ENCODE results near the gene BRME1. TPM values are rescaled to one million over a fixed set of nuclear protein-coding genes. Genes with fewer than 3 reads are reported as not detected.

BRME1 gene
- polyA plus RNA-seq, 2 of the 4 experiments (the other 2 are of a cell fraction) = 0.12 to 1.2 TPM

DNA sequence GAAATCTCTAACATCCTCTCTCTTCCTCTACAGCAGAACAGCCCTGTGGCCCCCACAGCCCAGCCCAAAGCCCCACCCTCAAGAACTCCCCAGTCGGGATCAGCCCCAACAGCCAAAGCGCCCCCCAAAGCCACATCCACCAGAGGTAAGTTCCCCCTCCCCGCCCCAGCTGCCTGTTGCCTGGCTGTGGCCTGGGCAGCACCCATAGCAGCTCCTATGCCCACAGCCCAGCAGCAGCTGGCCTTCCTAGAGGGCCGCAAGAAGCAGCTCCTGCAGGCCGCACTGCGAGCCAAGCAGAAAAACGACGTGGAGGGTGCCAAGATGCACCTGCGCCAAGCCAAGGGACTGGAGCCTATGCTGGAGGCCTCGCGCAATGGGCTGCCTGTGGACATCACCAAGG lies 14.6 kb upstream of the BRME1 start:
- H3K4me2 ChIP-seq = no peak overlapping the region
- WGBS (ENCODE audit: missing lambda C conversion rate) = 86% methylated on average over 4 of the region's 11 CpGs
- H3K4me1 ChIP-seq = no peaks in the 10 kb centered on the region
- no peak overlapping the region for H3K27ac ChIP-seq
- no peak for ATAC-seq
- ChIA-PET POLR2A (no interaction called here), CTCF (interaction anchor here (1.8 kb wide), 1 partner anchor 15 kb away, joined by 4 read pairs; no protein-coding TSS in a partner anchor)
- no peak for DNase-seq (ENCODE audit: low read depth in 1 of 2, low spot score in 1 of 2)
- FAIRE-seq = no peak
- no peaks in the 10 kb centered on the region for H3K9me3 ChIP-seq
- H3K4me3 ChIP-seq = no peak overlapping the region
- TF ChIP-seq SREBF2 (IDR thresholded peaks at IDR 0.05) = no peak
- TF ChIP-seq ZSCAN20 (CRISPR knock-in tag; IDR thresholded peaks at IDR 0.05) = no peak
- no peak for TF ChIP-seq CBX8 (IDR thresholded peaks at IDR 0.05)
- TF ChIP-seq, protein P1, sequence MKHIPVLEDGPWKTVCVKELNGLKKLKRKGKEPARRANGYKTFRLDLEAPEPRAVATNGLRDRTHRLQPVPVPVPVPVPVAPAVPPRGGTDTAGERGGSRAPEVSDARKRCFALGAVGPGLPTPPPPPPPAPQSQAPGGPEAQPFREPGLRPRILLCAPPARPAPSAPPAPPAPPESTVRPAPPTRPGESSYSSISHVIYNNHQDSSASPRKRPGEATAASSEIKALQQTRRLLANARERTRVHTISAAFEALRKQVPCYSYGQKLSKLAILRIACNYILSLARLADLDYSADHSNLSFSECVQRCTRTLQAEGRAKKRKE (CRISPR knock-in tag; IDR thresholded peaks at IDR 0.05; ENCODE audit: low read depth) = no peak
- TF ChIP-seq EHMT2 (IDR thresholded peaks at IDR 0.05; ENCODE audit: low read depth) = no peak
- no peak for TF ChIP-seq PHF8 (IDR thresholded peaks at IDR 0.05; ENCODE audit: borderline replicate concordance, low read depth)
- TF ChIP-seq HOXB5 (CRISPR knock-in tag; IDR thresholded peaks at IDR 0.05) = no peak
- TF ChIP-seq TP53 (CRISPR knock-in tag; IDR thresholded peaks at IDR 0.05) = no peak
- TF ChIP-seq, protein P2, sequence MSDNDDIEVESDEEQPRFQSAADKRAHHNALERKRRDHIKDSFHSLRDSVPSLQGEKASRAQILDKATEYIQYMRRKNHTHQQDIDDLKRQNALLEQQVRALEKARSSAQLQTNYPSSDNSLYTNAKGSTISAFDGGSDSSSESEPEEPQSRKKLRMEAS (IDR thresholded peaks at IDR 0.05) = no peak
- TF ChIP-seq JUN (IDR thresholded peaks at IDR 0.05) = no peak
- TF ChIP-seq RCOR1 (IDR thresholded peaks at IDR 0.05; ENCODE audit: low read depth, low read length) = no peak
- no peak for TF ChIP-seq RARB (CRISPR knock-in tag; IDR thresholded peaks at IDR 0.05)
- no peak for TF ChIP-seq HEYL (CRISPR knock-in tag; IDR thresholded peaks at IDR 0.05)
- TF ChIP-seq, protein P3, sequence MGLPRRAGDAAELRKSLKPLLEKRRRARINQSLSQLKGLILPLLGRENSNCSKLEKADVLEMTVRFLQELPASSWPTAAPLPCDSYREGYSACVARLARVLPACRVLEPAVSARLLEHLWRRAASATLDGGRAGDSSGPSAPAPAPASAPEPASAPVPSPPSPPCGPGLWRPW (IDR thresholded peaks at IDR 0.05) = no peak
- TF ChIP-seq, protein P4, sequence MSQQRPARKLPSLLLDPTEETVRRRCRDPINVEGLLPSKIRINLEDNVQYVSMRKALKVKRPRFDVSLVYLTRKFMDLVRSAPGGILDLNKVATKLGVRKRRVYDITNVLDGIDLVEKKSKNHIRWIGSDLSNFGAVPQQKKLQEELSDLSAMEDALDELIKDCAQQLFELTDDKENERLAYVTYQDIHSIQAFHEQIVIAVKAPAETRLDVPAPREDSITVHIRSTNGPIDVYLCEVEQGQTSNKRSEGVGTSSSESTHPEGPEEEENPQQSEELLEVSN (IDR thresholded peaks at IDR 0.05; ENCODE audit: borderline replicate concordance, low read depth) = no peak
- TF ChIP-seq FOSB (CRISPR knock-in tag; IDR thresholded peaks at IDR 0.05) = no peak
- TF ChIP-seq MYC (IDR thresholded peaks at IDR 0.05; ENCODE audit: borderline replicate concordance, low read length) = no peak
- TF ChIP-seq ZNF302 (CRISPR knock-in tag; IDR thresholded peaks at IDR 0.05) = no peak

DNA sequence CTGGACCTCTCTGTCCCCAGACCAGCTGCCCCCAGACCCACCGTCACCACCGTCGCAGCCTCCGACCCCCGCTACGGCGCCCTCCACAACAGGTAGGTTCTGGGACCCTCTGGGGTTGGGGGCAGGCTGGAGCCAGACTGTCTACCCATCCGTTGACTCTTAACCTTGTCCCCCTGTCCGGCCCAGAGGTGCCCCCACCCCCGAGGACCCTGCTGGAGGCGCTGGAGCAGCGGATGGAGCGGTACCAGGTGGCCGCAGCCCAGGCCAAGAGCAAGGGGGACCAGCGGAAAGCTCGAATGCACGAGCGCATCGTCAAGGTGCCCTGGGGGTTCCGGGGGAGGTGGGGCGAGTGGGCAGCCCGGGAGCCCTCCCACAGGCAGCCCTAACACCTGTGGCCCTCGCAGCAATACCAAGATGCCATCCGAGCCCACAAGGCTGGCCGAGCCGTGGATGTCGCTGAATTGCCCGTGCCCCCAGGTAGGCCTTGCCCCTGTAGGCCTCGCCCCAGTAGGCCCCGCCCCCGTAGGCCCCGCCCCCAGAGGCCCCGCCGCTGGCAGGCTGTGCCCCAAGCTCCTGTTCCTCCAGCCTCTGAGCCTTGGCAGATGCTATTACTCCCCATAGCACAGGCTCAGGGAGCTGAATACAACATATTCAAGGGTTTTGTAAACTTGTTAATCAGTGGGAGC lies 13.0 kb upstream of the BRME1 start:
- 97% methylated on average over 16 of the region's 34 CpGs for WGBS (ENCODE audit: missing lambda C conversion rate)
- POLR2A ChIA-PET = no interaction called here
- TF ChIP-seq CBX8 (IDR thresholded peaks at IDR 0.05) (no peak), MAFK (IDR thresholded peaks at IDR 0.05; ENCODE audit: partially characterized antibody) (no peak), NFE2L2 (conservative IDR thresholded peaks at IDR 0.05; ENCODE audit: low read length) (no peak), PHF8 (IDR thresholded peaks at IDR 0.05; ENCODE audit: borderline replicate concordance, low read depth) (no peak), HOXB13 (CRISPR knock-in tag; IDR thresholded peaks at IDR 0.05; ENCODE audit: low read depth) (no peak), MAZ (IDR thresholded peaks at IDR 0.05; ENCODE audit: borderline replicate concordance, low read depth, low read length) (no peak), HEYL (CRISPR knock-in tag; IDR thresholded peaks at IDR 0.05) (no peak), ZNF302 (CRISPR knock-in tag; IDR thresholded peaks at IDR 0.05) (no peak), RNF2 (IDR thresholded peaks at IDR 0.05; ENCODE audit: borderline replicate concordance, low read depth) (no peak), HDAC2 (IDR thresholded peaks at IDR 0.05) (no peak), EP300 (IDR thresholded peaks at IDR 0.05) (no peak), EHMT2 (IDR thresholded peaks at IDR 0.05; ENCODE audit: low read depth) (no peak)
- TF ChIP-seq, protein P4 (IDR thresholded peaks at IDR 0.05; ENCODE audit: borderline replicate concordance, low read depth) = no peak
- TF ChIP-seq, protein P3 (IDR thresholded peaks at IDR 0.05) = no peak
- TF ChIP-seq, protein P5, sequence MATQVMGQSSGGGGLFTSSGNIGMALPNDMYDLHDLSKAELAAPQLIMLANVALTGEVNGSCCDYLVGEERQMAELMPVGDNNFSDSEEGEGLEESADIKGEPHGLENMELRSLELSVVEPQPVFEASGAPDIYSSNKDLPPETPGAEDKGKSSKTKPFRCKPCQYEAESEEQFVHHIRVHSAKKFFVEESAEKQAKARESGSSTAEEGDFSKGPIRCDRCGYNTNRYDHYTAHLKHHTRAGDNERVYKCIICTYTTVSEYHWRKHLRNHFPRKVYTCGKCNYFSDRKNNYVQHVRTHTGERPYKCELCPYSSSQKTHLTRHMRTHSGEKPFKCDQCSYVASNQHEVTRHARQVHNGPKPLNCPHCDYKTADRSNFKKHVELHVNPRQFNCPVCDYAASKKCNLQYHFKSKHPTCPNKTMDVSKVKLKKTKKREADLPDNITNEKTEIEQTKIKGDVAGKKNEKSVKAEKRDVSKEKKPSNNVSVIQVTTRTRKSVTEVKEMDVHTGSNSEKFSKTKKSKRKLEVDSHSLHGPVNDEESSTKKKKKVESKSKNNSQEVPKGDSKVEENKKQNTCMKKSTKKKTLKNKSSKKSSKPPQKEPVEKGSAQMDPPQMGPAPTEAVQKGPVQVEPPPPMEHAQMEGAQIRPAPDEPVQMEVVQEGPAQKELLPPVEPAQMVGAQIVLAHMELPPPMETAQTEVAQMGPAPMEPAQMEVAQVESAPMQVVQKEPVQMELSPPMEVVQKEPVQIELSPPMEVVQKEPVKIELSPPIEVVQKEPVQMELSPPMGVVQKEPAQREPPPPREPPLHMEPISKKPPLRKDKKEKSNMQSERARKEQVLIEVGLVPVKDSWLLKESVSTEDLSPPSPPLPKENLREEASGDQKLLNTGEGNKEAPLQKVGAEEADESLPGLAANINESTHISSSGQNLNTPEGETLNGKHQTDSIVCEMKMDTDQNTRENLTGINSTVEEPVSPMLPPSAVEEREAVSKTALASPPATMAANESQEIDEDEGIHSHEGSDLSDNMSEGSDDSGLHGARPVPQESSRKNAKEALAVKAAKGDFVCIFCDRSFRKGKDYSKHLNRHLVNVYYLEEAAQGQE (IDR thresholded peaks at IDR 0.05) = no peak
- Histone ChIP-seq H3K4me3 (no peak overlapping the region), H3K27ac (no peak overlapping the region), H3K9me3 (no peaks in the 10 kb centered on the region), H3K4me1 (no peaks in the 10 kb centered on the region), H3K4me2 (no peak overlapping the region)
- FAIRE-seq (no peak), DNase-seq (ENCODE audit: low read depth in 1 of 2, low spot score in 1 of 2) (no peak), ATAC-seq (no peak)
- CTCF ChIA-PET = interaction anchor here (0.7 to 0.9 kb wide), 2 partner anchors 60 to 140 kb away, joined by 3 to 4 read pairs; no protein-coding TSS in a partner anchor

All from A549 (cell line).